Neural progenitor cell (in vitro differentiated cells): Measurements from ENCODE around the gene PRRT4. TPM values are rescaled to one million over a fixed set of nuclear protein-coding genes. Genes with fewer than 3 reads are reported as not detected.

Experiments
- DNase-seq: peaks from one replicate; pipeline ENCODE4 v3.0.0-alpha.2; 2016; ENCODE audit warnings: low spot score
- H2AFZ ChIP-seq: fragments of 200-600 bp; sonication (generic); replicated peaks from 2 replicates; pipeline ENCODE4 v1.6.1; 2016; ENCODE audit warnings: antibody characterized with exemption
- H3F3A ChIP-seq: fragments of 200-600 bp; sonication (generic); 2 replicates; pipeline ENCODE4 v1.6.1; 2016; ENCODE audit warnings: antibody characterized with exemption, low read depth
- H3K27ac ChIP-seq: fragments of 200-600 bp; sonication (generic); 2 replicates; pipeline ENCODE4 v1.5.1; 2016; ENCODE audit warnings: mild to moderate bottlenecking
- H3K27me3 ChIP-seq: fragments of 200-600 bp; sonication (generic); 2 replicates; pipeline ENCODE4 v1.6.1; 2016; ENCODE audit warnings: mild to moderate bottlenecking, moderate library complexity
- H3K36me3 ChIP-seq: fragments of 200-600 bp; sonication (generic); 2 replicates; pipeline ENCODE4 v1.5.1; 2016
- H3K4me1 ChIP-seq: fragments of 200-600 bp; sonication (generic); 2 replicates; pipeline ENCODE4 v1.6.1; 2016; ENCODE audit warnings: mixed run types
- H3K4me2 ChIP-seq: fragments of 200-600 bp; sonication (generic); 2 replicates; pipeline ENCODE4 v1.6.1; 2016
- H3K4me3 ChIP-seq: fragments of 200-600 bp; sonication (generic); 2 replicates; pipeline ENCODE4 v1.5.1; 2016
- H3K79me2 ChIP-seq: fragments of 200-600 bp; sonication (generic); 2 replicates; pipeline ENCODE4 v1.6.1; 2016; ENCODE audit warnings: low read depth
- H3K9ac ChIP-seq: fragments of 200-600 bp; sonication (generic); 2 replicates; pipeline ENCODE4 v1.6.1; 2016
- H3K9me3 ChIP-seq: fragments of 200-600 bp; sonication (generic); 2 replicates; pipeline ENCODE4 v1.5.1; 2016; ENCODE audit warnings: low read depth
- H4K20me1 ChIP-seq: fragments of 200-600 bp; sonication (generic); 2 replicates; pipeline ENCODE4 v1.6.1; 2016; ENCODE audit warnings: low read depth
- H3K27ac Mint-ChIP-seq: 3 replicates; pipeline ENCODE4 v1.8.0; 2021; ENCODE audit warnings: mixed read lengths
- H3K27me3 Mint-ChIP-seq: 2 replicates; pipeline ENCODE4 v1.8.0; 2022; ENCODE audit warnings: low read depth, mild to moderate bottlenecking, inconsistent platforms, moderate library complexity, mixed read lengths; ENCODE audit not compliant: insufficient read depth
- H3K36me3 Mint-ChIP-seq: 3 replicates; pipeline ENCODE4 v1.8.0; 2021; ENCODE audit warnings: mixed read lengths
- H3K4me1 Mint-ChIP-seq: 3 replicates; pipeline ENCODE4 v1.8.0; 2021; ENCODE audit warnings: mixed read lengths
- H3K4me3 Mint-ChIP-seq: 3 replicates; pipeline ENCODE4 v1.8.0; 2021; ENCODE audit warnings: mild to moderate bottlenecking, moderate library complexity, mixed read lengths
- H3K9me3 Mint-ChIP-seq: 3 replicates; pipeline ENCODE4 v1.8.0; 2020; ENCODE audit warnings: mixed read lengths
- CTCF ChIP-seq: fragments of 200-600 bp; sonication (generic); IDR thresholded peaks from 2 replicates; pipeline ENCODE4 v1.5.1; 2017; ENCODE audit warnings: antibody characterized with exemption, mild to moderate bottlenecking
- EZH2 ChIP-seq: fragments of 200-600 bp; sonication (generic); IDR thresholded peaks from 2 replicates; pipeline ENCODE4 v1.6.1; 2017; ENCODE audit warnings: antibody characterized with exemption, mild to moderate bottlenecking, moderate library complexity
- EZH2phosphoT487 ChIP-seq: fragments of 200-600 bp; sonication (generic); IDR thresholded peaks from 2 replicates; pipeline ENCODE4 v1.6.1; 2017; ENCODE audit warnings: antibody characterized with exemption
- total RNA-seq: library from RNA; depleted of rRNA; stranded (reverse); fragments of >200 nt; gene quantifications from 2 replicates; pipeline ENCODE4 v1.2.3, GENCODE V29; 2015; ENCODE audit warnings: low replicate concordance

The PRRT4 gene
- total RNA-seq, 1 donor from 2014 or later: not detected

DNA sequence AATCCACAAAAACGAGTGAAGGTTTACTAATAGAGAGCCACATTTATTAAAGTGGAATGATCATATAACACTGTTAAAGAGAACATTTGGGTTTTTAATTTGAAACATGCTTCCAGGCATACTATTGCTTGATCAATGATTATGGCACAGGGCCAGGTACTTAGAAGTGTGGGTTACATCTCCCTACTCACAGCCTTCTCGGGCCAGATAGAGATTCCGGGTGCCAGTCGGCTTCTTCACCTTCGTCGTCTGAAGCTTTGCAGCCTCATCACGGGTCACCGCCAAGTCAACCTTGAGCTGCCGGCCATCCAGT is 37.2 kb downstream of the PRRT4 start:
- H3K79me2 ChIP-seq: no peaks in the 10 kb centered on the region
- no peaks in the 10 kb centered on the region for H3K9me3 ChIP-seq
- H3K4me2 ChIP-seq: no peak overlapping the region
- no peak for DNase-seq
- no peak overlapping the region for H3K4me3 ChIP-seq
- peaks cover 10% of the 10 kb centered on the region for H3K36me3 Mint-ChIP-seq
- TF ChIP-seq EZH2 (no peak), CTCF (no peak), EZH2phosphoT487 (no peak)
- H3K4me3 Mint-ChIP-seq: no peak overlapping the region
- no peaks in the 10 kb centered on the region for H3K36me3 ChIP-seq
- no peaks in the 10 kb centered on the region for H3K9me3 Mint-ChIP-seq
- no peaks in the 10 kb centered on the region for H3F3A ChIP-seq
- no peaks in the 10 kb centered on the region for H3K4me1 ChIP-seq
- no peak overlapping the region for H3K9ac ChIP-seq
- H2AFZ ChIP-seq: no peak overlapping the region
- H3K27ac Mint-ChIP-seq: no peak overlapping the region
- no peaks in the 10 kb centered on the region for H3K4me1 Mint-ChIP-seq
- no peaks in the 10 kb centered on the region for H3K27me3 Mint-ChIP-seq
- no peaks in the 10 kb centered on the region for H3K27me3 ChIP-seq
- H4K20me1 ChIP-seq: peaks cover 3% of the 10 kb centered on the region
- H3K27ac ChIP-seq: no peak overlapping the region

GRCh38 chr7:128323459-128324367 is 37.8 kb downstream of the PRRT4 start:
- TF ChIP-seq CTCF (no peak), EZH2 (no peak), EZH2phosphoT487 (no peak)
- Histone ChIP-seq H3K27me3 (no peaks in the 10 kb centered on the region), H3F3A (no peaks in the 10 kb centered on the region), H3K79me2 (no peaks in the 10 kb centered on the region), H2AFZ (no peak overlapping the region), H3K4me2 (no peak overlapping the region), H3K9me3 (no peaks in the 10 kb centered on the region), H3K9ac (no peak overlapping the region), H3K27ac (no peak overlapping the region), H3K4me1 (no peaks in the 10 kb centered on the region), H3K4me3 (no peak overlapping the region), H3K36me3 (no peaks in the 10 kb centered on the region), H4K20me1 (peaks cover 3% of the 10 kb centered on the region)
- Mint-ChIP-seq H3K4me3 (no peak overlapping the region), H3K36me3 (peaks cover 11% of the 10 kb centered on the region), H3K27ac (no peak overlapping the region), H3K27me3 (no peaks in the 10 kb centered on the region), H3K9me3 (no peaks in the 10 kb centered on the region), H3K4me1 (no peaks in the 10 kb centered on the region)
- DNase-seq: no peak

DNA sequence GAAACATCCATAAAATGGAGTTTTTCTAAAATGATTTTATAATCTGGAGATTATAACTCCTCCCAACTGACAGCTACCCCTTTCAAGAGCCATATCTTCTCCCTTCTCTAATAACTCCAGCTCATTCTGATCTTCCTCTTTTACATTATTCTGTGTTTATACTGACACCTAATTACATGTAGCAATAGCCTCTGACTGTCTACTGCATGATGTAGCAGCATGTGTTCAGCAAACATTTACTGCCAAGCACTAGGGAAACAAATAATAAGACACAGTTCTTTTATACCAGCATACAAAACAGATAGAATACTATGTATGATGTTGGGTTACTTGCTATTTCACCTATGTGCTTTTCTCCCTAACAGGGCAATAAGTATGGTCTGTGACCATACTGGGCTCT is 38.5 kb downstream of the PRRT4 start:
- Histone ChIP-seq H3K79me2 (no peaks in the 10 kb centered on the region), H3K4me2 (no peak overlapping the region), H3K36me3 (no peaks in the 10 kb centered on the region), H3K27ac (no peak overlapping the region), H3K4me3 (no peak overlapping the region), H4K20me1 (peaks cover 3% of the 10 kb centered on the region), H3K9me3 (no peaks in the 10 kb centered on the region), H3K4me1 (no peaks in the 10 kb centered on the region), H2AFZ (no peak overlapping the region), H3K9ac (no peak overlapping the region), H3K27me3 (no peaks in the 10 kb centered on the region), H3F3A (no peaks in the 10 kb centered on the region)
- peaks cover 11% of the 10 kb centered on the region for H3K36me3 Mint-ChIP-seq
- no peak for DNase-seq
- TF ChIP-seq EZH2phosphoT487 (no peak), EZH2 (no peak)
- no peaks in the 10 kb centered on the region for H3K9me3 Mint-ChIP-seq
- H3K4me1 Mint-ChIP-seq: no peaks in the 10 kb centered on the region
- no peak overlapping the region for H3K27ac Mint-ChIP-seq
- H3K27me3 Mint-ChIP-seq: no peaks in the 10 kb centered on the region
- H3K4me3 Mint-ChIP-seq: no peak overlapping the region

DNA sequence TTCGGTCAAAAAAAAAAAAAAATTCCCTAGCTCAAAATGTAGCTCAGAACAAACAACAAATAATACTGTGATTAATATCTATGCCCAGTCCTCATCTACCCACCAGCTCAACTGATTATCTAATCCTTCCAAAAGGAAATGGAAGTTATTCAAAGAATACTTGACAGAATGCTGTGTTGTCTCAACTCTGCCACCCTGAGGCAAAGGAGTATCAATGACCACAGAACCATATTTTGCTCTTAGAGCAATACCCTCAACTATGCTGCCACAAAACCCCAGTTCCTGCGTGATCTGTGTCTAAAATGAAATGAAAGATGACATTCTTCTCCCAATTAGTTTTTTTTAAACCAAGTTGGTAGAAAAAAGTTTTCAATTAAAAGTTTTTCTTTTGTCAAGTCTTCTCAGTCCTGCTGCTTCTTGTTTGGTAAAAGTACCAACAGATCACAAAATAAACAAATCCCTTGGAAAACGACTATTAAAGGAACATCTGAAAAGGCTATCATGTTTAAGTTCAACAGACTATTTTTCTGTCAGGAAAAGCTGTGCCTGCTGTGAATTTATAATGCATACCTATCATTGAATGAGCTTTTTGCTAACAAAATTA is 39.3 kb downstream of the PRRT4 start:
- no peaks in the 10 kb centered on the region for H3K27me3 ChIP-seq
- peak; percentile 50 for TF ChIP-seq CTCF
- no peak for TF ChIP-seq EZH2phosphoT487
- Mint-ChIP-seq H3K4me1 (no peaks in the 10 kb centered on the region), H3K4me3 (no peak overlapping the region), H3K9me3 (no peaks in the 10 kb centered on the region), H3K27me3 (no peaks in the 10 kb centered on the region), H3K36me3 (peaks cover 18% of the 10 kb centered on the region), H3K27ac (no peak overlapping the region)
- no peaks in the 10 kb centered on the region for H3K4me1 ChIP-seq
- H4K20me1 ChIP-seq: no peaks in the 10 kb centered on the region
- no peaks in the 10 kb centered on the region for H3K79me2 ChIP-seq
- no peaks in the 10 kb centered on the region for H3F3A ChIP-seq
- no peak overlapping the region for H3K4me3 ChIP-seq
- DNase-seq: peak; percentile 34
- H2AFZ ChIP-seq: no peak overlapping the region
- H3K9me3 ChIP-seq: no peaks in the 10 kb centered on the region
- no peak overlapping the region for H3K27ac ChIP-seq
- no peak overlapping the region for H3K9ac ChIP-seq
- no peaks in the 10 kb centered on the region for H3K36me3 ChIP-seq
- no peak overlapping the region for H3K4me2 ChIP-seq
